ENCODE results near the gene MILR1.

- TF ChIP-seq, protein P1, sequence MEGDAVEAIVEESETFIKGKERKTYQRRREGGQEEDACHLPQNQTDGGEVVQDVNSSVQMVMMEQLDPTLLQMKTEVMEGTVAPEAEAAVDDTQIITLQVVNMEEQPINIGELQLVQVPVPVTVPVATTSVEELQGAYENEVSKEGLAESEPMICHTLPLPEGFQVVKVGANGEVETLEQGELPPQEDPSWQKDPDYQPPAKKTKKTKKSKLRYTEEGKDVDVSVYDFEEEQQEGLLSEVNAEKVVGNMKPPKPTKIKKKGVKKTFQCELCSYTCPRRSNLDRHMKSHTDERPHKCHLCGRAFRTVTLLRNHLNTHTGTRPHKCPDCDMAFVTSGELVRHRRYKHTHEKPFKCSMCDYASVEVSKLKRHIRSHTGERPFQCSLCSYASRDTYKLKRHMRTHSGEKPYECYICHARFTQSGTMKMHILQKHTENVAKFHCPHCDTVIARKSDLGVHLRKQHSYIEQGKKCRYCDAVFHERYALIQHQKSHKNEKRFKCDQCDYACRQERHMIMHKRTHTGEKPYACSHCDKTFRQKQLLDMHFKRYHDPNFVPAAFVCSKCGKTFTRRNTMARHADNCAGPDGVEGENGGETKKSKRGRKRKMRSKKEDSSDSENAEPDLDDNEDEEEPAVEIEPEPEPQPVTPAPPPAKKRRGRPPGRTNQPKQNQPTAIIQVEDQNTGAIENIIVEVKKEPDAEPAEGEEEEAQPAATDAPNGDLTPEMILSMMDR (IDR thresholded peaks at IDR 0.05; ENCODE audit: low read depth, low read length), result peak; percentile 65
- TF ChIP-seq EZH2phosphoT487 (IDR thresholded peaks at IDR 0.05; ENCODE audit: low read depth), result no peak
These were observed 42.3 kb downstream of the MILR1 start for GRCh38 chr17:64491034-64491860.
